ENCODE results near the gene FOXF2.
A peak's percentile ranks its signal among the peaks of the same experiment; 100 is the strongest.

Gene FOXF2

GRCh38 chr6:1377526-1377925, 11.8 kb upstream of the FOXF2 start:
- in situ Hi-C loops (cut with MboI; ENCODE audit: low pct_unique_long_range_greater_than_20kb, low sequenced_read_pairs), result loop anchor here (25.0 kb wide), 1 partner anchor 590 kb away; no protein-coding TSS in a partner anchor
- DNase-seq, result no peak

- in situ Hi-C loops (cut with MboI; ENCODE audit: low pct_unique_long_range_greater_than_20kb, low sequenced_read_pairs), result loop anchor here (25.0 kb wide), 1 partner anchor 591 kb away; no protein-coding TSS in a partner anchor
- no peak for DNase-seq
Measured at GRCh38 chr6:1378065-1379016, 11.0 kb upstream of the FOXF2 start.

GRCh38 chr6:1379017-1379787, 10.2 kb upstream of the FOXF2 start:
- DNase-seq, result no peak
- in situ Hi-C loops (cut with MboI; ENCODE audit: low pct_unique_long_range_greater_than_20kb, low sequenced_read_pairs), result loop anchor here (25.0 kb wide), 1 partner anchor 592 kb away; no protein-coding TSS in a partner anchor

- no peak for DNase-seq
- in situ Hi-C loops (cut with MboI; ENCODE audit: low pct_unique_long_range_greater_than_20kb, low sequenced_read_pairs), result loop anchor here (25.0 kb wide), 1 partner anchor 592 kb away; no protein-coding TSS in a partner anchor
Measured at GRCh38 chr6:1379788-1380147, 9.6 kb upstream of the FOXF2 start.

- no peak for DNase-seq
- in situ Hi-C loops (cut with MboI; ENCODE audit: low pct_unique_long_range_greater_than_20kb, low sequenced_read_pairs), result loop anchor here (25.0 kb wide), 1 partner anchor 594 kb away; no protein-coding TSS in a partner anchor
Measured at GRCh38 chr6:1380625-1381427, 8.6 kb upstream of the FOXF2 start.

- DNase-seq, result peak; percentile 46
- in situ Hi-C loops (cut with MboI; ENCODE audit: low pct_unique_long_range_greater_than_20kb, low sequenced_read_pairs), result loop anchor here (25.0 kb wide), 1 partner anchor 594 kb away; no protein-coding TSS in a partner anchor
Measured at GRCh38 chr6:1381481-1382330, 7.7 kb upstream of the FOXF2 start.

GRCh38 chr6:1382331-1382882, 7.0 kb upstream of the FOXF2 start:
- in situ Hi-C loops (cut with MboI; ENCODE audit: low pct_unique_long_range_greater_than_20kb, low sequenced_read_pairs), result loop anchor here (25.0 kb wide), 1 partner anchor 595 kb away; no protein-coding TSS in a partner anchor

GRCh38 chr6:1382883-1383728, 6.3 kb upstream of the FOXF2 start:
- no peak for DNase-seq

More at GRCh38 chr6:1382331-1382882, 7.0 kb upstream of the FOXF2 start:
- no peak for DNase-seq

GRCh38 chr6:1383729-1384548, 5.4 kb upstream of the FOXF2 start:
- in situ Hi-C loops (cut with MboI; ENCODE audit: low pct_unique_long_range_greater_than_20kb, low sequenced_read_pairs), result loop anchor here (25.0 kb wide), 1 partner anchor 597 kb away; no protein-coding TSS in a partner anchor
- no peak for DNase-seq

More at GRCh38 chr6:1382883-1383728, 6.3 kb upstream of the FOXF2 start:
- in situ Hi-C loops (cut with MboI; ENCODE audit: low pct_unique_long_range_greater_than_20kb, low sequenced_read_pairs), result loop anchor here (25.0 kb wide), 1 partner anchor 596 kb away; no protein-coding TSS in a partner anchor

- DNase-seq, result no peak
- in situ Hi-C loops (cut with MboI; ENCODE audit: low pct_unique_long_range_greater_than_20kb, low sequenced_read_pairs), result loop anchor here (25.0 kb wide), 1 partner anchor 597 kb away; no protein-coding TSS in a partner anchor
Measured at GRCh38 chr6:1384549-1385128, 4.7 kb upstream of the FOXF2 start.

- DNase-seq, result no peak
- in situ Hi-C loops (cut with MboI; ENCODE audit: low pct_unique_long_range_greater_than_20kb, low sequenced_read_pairs), result loop anchor here (25.0 kb wide), 1 partner anchor 598 kb away; no protein-coding TSS in a partner anchor
Measured at GRCh38 chr6:1385129-1386037, 4.0 kb upstream of the FOXF2 start.

- no peak for DNase-seq
- in situ Hi-C loops (cut with MboI; ENCODE audit: low pct_unique_long_range_greater_than_20kb, low sequenced_read_pairs), result loop anchor here (25.0 kb wide), 1 partner anchor 599 kb away; no protein-coding TSS in a partner anchor
Measured at GRCh38 chr6:1386038-1386709, 3.2 kb upstream of the FOXF2 start.

- in situ Hi-C loops (cut with MboI; ENCODE audit: low pct_unique_long_range_greater_than_20kb, low sequenced_read_pairs), result loop anchor here (25.0 kb wide), 1 partner anchor 600 kb away; no protein-coding TSS in a partner anchor
- DNase-seq, result no peak
Measured at GRCh38 chr6:1387538-1387875, 1.9 kb upstream of the FOXF2 start.
